SK-N-MC (cell line): ENCODE measurements around the gene PILRA.

Experiments
- DNase-seq: peaks from one replicate; pipeline ENCODE4 v3.0.0-alpha.2; 2011; ENCODE audit warnings: low read depth, low spot score
- H3K27ac ChIP-seq: fragments of 200-600 bp; sonication (generic); 2 replicates; pipeline ENCODE4 v1.5.1; 2016; ENCODE audit warnings: mixed run types
- H3K36me3 ChIP-seq: fragments of 200-600 bp; sonication (generic); 2 replicates; pipeline ENCODE4 v1.6.1; 2017; ENCODE audit warnings: antibody characterized with exemption, low read length, mixed read lengths; ENCODE audit not compliant: insufficient read depth
- H3K4me3 ChIP-seq: fragments of 200-600 bp; sonication (generic); 2 replicates; pipeline ENCODE4 v1.5.1; 2016
- H3K9ac ChIP-seq: fragments of 200-600 bp; sonication (generic); 2 replicates; pipeline ENCODE4 v1.8.0; 2017; ENCODE audit warnings: mixed run types, mixed read lengths; ENCODE audit not compliant: insufficient read length
- H3K9me3 ChIP-seq: fragments of 200-600 bp; sonication (generic); 2 replicates; pipeline ENCODE4 v1.6.1; 2017; ENCODE audit warnings: low read depth, mild to moderate bottlenecking, antibody characterized with exemption, low read length, moderate library complexity, mixed read lengths
- EZH2 ChIP-seq: fragments of 200-600 bp; sonication (generic); IDR thresholded peaks from one replicate; pipeline ENCODE4 v1.6.1; 2017; ENCODE audit warnings: antibody characterized with exemption
- FOXP2 ChIP-seq: optimal IDR thresholded peaks from 2 replicates; pipeline ENCODE3; 2011; ENCODE audit warnings: mild to moderate bottlenecking, moderate library complexity; ENCODE audit not compliant: insufficient read depth; ENCODE audit errors: extremely low read length, control extremely low read depth
- POLR2AphosphoS5 ChIP-seq: IDR thresholded peaks from 2 replicates; pipeline ENCODE4 v1.6.1; 2012; ENCODE audit warnings: mild to moderate bottlenecking, low read depth, low read length, borderline replicate concordance

Gene PILRA

DNA sequence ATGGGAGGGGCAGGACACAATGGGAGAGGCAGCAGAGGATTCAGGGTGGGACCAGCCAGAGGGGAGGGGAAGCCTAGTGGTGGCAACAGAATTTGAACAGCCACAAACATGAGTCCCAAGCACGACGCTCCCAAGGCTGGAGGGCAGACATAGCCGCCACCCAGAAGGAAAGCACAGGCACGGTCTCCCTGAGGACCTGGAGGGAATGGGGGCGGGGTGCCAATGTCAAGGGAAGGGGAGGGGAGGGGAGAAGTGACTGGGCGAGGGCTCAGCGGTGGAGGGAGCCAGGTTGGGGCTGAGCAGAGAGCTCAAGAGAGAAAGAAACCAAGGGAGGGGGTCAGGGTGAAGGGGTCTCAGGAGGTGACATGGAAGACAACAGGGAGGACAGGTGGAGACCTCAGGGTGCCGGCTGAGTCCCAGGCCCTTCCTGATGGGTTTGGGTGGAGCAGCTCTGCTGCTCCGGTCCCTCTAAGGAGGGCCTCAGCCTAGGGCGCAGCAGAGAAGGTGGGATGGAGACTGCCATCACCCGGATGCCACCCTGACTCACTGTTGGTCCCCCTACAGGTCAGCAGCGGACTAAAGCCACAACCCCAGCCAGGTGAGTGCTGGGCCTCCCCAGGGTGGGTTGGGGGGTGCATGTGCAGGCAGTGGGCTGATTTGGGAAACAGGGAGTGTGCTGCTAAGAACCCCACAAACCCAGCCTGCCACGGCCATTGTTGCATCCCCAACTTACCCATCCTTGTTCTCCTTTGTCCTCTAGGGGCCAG lies 24.2 kb downstream of the PILRA start:
- no peaks in the 10 kb centered on the region for H3K9me3 ChIP-seq
- H3K4me3 ChIP-seq, result no peak overlapping the region
- H3K36me3 ChIP-seq, result no peaks in the 10 kb centered on the region
- no peak overlapping the region for H3K9ac ChIP-seq
- no peak overlapping the region for H3K27ac ChIP-seq
- DNase-seq, result no peak
- TF ChIP-seq FOXP2 (no peak), POLR2AphosphoS5 (no peak), EZH2 (no peak)

- H3K9ac ChIP-seq, result no peak overlapping the region
- no peak for TF ChIP-seq EZH2
- TF ChIP-seq FOXP2, result no peak
- no peak for TF ChIP-seq POLR2AphosphoS5
- no peaks in the 10 kb centered on the region for H3K9me3 ChIP-seq
- no peaks in the 10 kb centered on the region for H3K36me3 ChIP-seq
- H3K27ac ChIP-seq, result no peak overlapping the region
- DNase-seq, result no peak
- H3K4me3 ChIP-seq, result no peak overlapping the region
These were observed 25.0 kb downstream of the PILRA start for GRCh38 chr7:100398239-100398638.

DNA sequence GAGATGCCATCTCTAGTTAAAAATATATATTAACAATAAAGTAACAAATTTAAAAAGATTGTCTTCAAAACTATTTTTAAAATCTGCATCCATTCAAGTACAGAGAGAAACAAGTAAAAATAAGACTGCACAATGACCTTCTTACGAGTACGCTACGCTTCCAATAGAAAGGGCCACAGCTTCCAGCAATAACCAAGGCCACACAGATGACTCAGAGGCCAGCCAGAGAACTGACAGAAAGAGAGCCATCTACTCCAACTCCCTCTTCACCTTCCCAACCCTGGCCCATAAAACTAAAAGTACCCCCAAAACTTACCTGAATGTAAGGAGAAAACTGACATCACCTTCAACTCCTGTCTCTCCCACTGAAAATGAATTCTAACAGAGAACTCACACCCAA lies 26.8 kb downstream of the PILRA start:
- TF ChIP-seq FOXP2, result no peak
- TF ChIP-seq POLR2AphosphoS5, result no peak
- no peak for TF ChIP-seq EZH2
- Histone ChIP-seq H3K9me3 (no peaks in the 10 kb centered on the region), H3K4me3 (no peak overlapping the region), H3K36me3 (no peaks in the 10 kb centered on the region), H3K27ac (no peak overlapping the region), H3K9ac (no peak overlapping the region)
- DNase-seq, result no peak

GRCh38 chr7:100400656-100401055 lies 27.4 kb downstream of the PILRA start:
- Histone ChIP-seq H3K9ac (no peak overlapping the region), H3K27ac (no peak overlapping the region), H3K36me3 (no peaks in the 10 kb centered on the region), H3K9me3 (no peaks in the 10 kb centered on the region), H3K4me3 (no peak overlapping the region)
- TF ChIP-seq FOXP2 (no peak), POLR2AphosphoS5 (no peak), EZH2 (no peak)
- no peak for DNase-seq

DNA sequence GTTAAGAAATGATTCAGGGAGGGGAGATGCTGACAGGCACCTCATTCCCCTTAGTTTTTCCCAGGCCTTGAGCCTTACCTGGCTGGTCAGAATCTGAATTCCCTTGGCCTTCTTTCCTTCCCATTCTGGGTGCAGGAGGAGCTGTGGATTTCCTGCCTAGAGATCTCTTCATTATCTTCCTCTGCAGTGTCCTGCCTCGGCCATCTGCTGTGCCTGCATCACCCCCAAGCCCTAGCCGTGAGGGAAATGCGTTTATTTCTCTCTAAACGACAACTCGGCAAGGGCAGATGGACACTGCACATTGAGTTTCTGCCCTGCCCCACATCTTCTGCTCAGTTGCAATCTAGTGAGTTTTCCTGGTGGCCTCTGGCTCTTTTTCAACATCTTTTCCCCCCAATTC lies 28.5 kb downstream of the PILRA start:
- no peak overlapping the region for H3K9ac ChIP-seq
- TF ChIP-seq EZH2 (no peak), POLR2AphosphoS5 (no peak), FOXP2 (no peak)

GRCh38 chr7:100402241-100402640 lies 29.0 kb downstream of the PILRA start:
- Histone ChIP-seq H3K36me3 (no peaks in the 10 kb centered on the region), H3K4me3 (no peak overlapping the region), H3K9me3 (no peaks in the 10 kb centered on the region), H3K9ac (no peak overlapping the region), H3K27ac (no peak overlapping the region)
- DNase-seq, result no peak
- TF ChIP-seq EZH2 (no peak), POLR2AphosphoS5 (no peak), FOXP2 (no peak)

More for the DNA sequence above, 28.5 kb downstream of the PILRA start:
- H3K4me3 ChIP-seq, result no peak overlapping the region
- no peak for DNase-seq
- H3K9me3 ChIP-seq, result no peaks in the 10 kb centered on the region
- H3K36me3 ChIP-seq, result no peaks in the 10 kb centered on the region
- no peak overlapping the region for H3K27ac ChIP-seq

GRCh38 chr7:100406767-100407166 lies 33.5 kb downstream of the PILRA start:
- Histone ChIP-seq H3K4me3 (no peak overlapping the region), H3K9me3 (no peaks in the 10 kb centered on the region), H3K36me3 (no peaks in the 10 kb centered on the region), H3K9ac (no peak overlapping the region), H3K27ac (no peak overlapping the region)
- no peak for DNase-seq
- no peak for TF ChIP-seq FOXP2
- TF ChIP-seq EZH2, result no peak
- TF ChIP-seq POLR2AphosphoS5, result no peak

- H3K36me3 ChIP-seq, result no peaks in the 10 kb centered on the region
- no peaks in the 10 kb centered on the region for H3K9me3 ChIP-seq
- H3K4me3 ChIP-seq, result no peak overlapping the region
- no peak overlapping the region for H3K27ac ChIP-seq
- H3K9ac ChIP-seq, result no peak overlapping the region
- no peak for DNase-seq
- no peak for TF ChIP-seq FOXP2
- TF ChIP-seq POLR2AphosphoS5, result no peak
- no peak for TF ChIP-seq EZH2
These were observed 34.2 kb downstream of the PILRA start for GRCh38 chr7:100407285-100408180.

GRCh38 chr7:100411101-100411500 lies 37.8 kb downstream of the PILRA start:
- no peak for DNase-seq
- TF ChIP-seq POLR2AphosphoS5, result no peak
- TF ChIP-seq FOXP2, result no peak
- Histone ChIP-seq H3K4me3 (no peak overlapping the region), H3K9me3 (no peaks in the 10 kb centered on the region), H3K27ac (no peak overlapping the region), H3K36me3 (no peaks in the 10 kb centered on the region), H3K9ac (no peak overlapping the region)
